Pancreas (tissue), 10 donors: ENCODE results near the gene KIF5C. TPM values are rescaled to one million over a fixed set of nuclear protein-coding genes. Genes with fewer than 3 reads are reported as not detected.

Experiments used
- ATAC-seq, 4 donors: fragments of 200-7000 bp; cut with Tn5 transposase; one replicate each; pipeline versions ENCODE4 v1.8.0 to v1.9.1; 2020; ENCODE audit warnings: mild to moderate bottlenecking in 4 of 4, moderate library complexity in 4 of 4
- DNase-seq, 6 donors: peaks; one replicate each; pipeline ENCODE4 v3.0.0-alpha.2; 2020
- FAIRE-seq: peaks from 2 replicates; lab custom pipeline; 2012; peaks lifted over from hg19 to GRCh38; lab: Jason Lieb, UNC
- H3K27ac ChIP-seq, 4 donors: fragments of 200-600 bp; sonication (generic); 1 replicate in 3 of 4; 2 replicates in 1 of 4; pipeline versions ENCODE4 v1.5.0 to v1.8.0; 2020
- H3K27me3 ChIP-seq, 4 donors: fragments of 200-600 bp; one replicate each; pipeline ENCODE4 v1.8.0; 2021
- H3K36me3 ChIP-seq, 3 donors: fragments of 200-600 bp; sonication (generic) in 1 of 3; one replicate each; pipeline versions ENCODE4 v1.5.0 to v1.8.0; 2020 to 2021
- H3K4me1 ChIP-seq, 3 donors: fragments of 200-600 bp; one replicate each; pipeline ENCODE4 v1.8.0; 2021
- H3K4me3 ChIP-seq, 4 donors: fragments of 200-600 bp; sonication (generic) in 2 of 4; one replicate each; pipeline versions ENCODE4 v1.5.0 to v1.8.0; 2020 to 2021
- H3K9me3 ChIP-seq, 4 donors: fragments of 200-600 bp; one replicate each; pipeline ENCODE4 v1.8.0; 2021
- WGBS, 2 donors: extraction: QIAGEN DNeasy Blood & Tissue Kit; methylation state at CpG; one replicate each; pipeline ENCODE4 v1.1.7; 2013; 5-methylcytosine and 5-hydroxymethylcytosine counted together
- intact Hi-C, 3 donors: fragments of 100-400 bp; cut with DNase I; formaldehyde crosslinking; loops; one replicate each; pipeline versions ENCODE4 v1.11.1 to v1.14.2; 2022
- polyA plus RNA-seq, 2 donors: library from polyadenylated mRNA; stranded (reverse); fragments of 200-250 nt; gene quantifications; one replicate each; pipeline ENCODE4 v1.2.3, GENCODE V29; 2013
- total RNA-seq, 6 donors: library from RNA; stranded (reverse); fragmentation: NEBNext Ultra II Directional in 4 of 6; extraction: Animal tissue kit (Norgen Biotek cat#: 25700) in 4 of 6; gene quantifications; one replicate each; pipeline versions ENCODE4 v1.2.1 to v1.2.4, GENCODE V29; 2021 to 2023
- TF ChIP-seq, protein P1 (sequence below), 4 donors: fragments of 200-600 bp; sonication (generic) in 3 of 4; IDR thresholded peaks; one replicate each; pipeline versions ENCODE4 v1.5.0 to v1.8.0; 2021; ENCODE audit warnings: antibody characterized with exemption in 4 of 4
- donor health status: healthy with polysubstance abuse.
- donor health status: DM: no; HTN: no; CAD: no; lungs with moderate emphysema.
- donor health status: DM: no; HTN: no; CAD: no.
- donor health status: control.
- donor health status: control.
- donor health status: Bipolar disorder and iron deficiency.
- donor health status: DM: yes; HTN: yes; CAD: no.
- donor health status: DM: no; HTN: no; CAD: no.
- donor health status: DM: no; HTN: no; CAD: no.
- donor health status: DM: yes; HTN: yes; CAD: no.

The KIF5C gene
- total and polyA plus RNA-seq, 8 donors, result 0.88 to 10.2 (median 2.8) TPM

DNA sequence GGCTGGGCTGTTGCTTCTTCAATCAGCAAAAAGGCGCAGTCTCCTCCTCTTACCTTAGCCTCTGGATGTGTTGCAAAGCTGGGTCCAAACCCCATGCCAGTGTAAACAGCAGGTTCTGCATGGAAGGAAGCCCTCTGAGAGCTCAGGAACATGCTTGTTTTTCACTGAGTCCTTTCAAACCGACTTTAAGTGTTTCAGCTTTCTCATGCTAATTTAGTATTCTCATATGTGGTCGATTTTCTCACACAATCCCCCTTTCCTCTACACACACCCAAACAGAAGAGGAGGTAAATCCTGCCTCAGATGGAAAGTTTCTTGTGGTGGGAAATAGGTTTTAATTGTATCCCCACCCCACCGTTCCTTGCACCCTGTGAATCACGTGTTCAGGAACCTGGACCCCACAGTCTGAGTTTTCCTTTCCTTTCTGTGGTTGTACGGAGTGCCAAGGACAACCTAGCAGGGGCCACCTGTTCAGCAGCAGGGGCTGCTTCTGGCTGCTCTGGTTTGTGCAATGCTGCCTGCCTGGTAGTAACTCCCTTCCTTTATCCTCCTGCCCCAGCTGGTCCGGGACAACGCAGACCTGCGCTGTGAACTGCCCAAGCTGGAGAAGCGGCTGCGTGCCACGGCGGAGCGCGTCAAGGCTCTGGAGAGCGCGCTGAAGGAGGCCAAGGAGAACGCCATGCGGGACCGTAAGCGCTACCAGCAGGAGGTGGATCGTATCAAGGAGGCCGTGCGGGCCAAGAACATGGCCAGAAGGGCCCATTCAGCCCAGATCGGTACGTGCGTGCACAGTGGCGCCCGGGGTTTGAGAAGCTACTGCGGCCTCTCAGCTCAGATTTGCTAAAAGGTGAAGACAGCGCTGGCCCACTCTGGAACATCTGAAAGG lies 134.8 kb downstream of the KIF5C start:
- FAIRE-seq, result no peak
- DNase-seq, result no peak
- TF ChIP-seq, protein P1, sequence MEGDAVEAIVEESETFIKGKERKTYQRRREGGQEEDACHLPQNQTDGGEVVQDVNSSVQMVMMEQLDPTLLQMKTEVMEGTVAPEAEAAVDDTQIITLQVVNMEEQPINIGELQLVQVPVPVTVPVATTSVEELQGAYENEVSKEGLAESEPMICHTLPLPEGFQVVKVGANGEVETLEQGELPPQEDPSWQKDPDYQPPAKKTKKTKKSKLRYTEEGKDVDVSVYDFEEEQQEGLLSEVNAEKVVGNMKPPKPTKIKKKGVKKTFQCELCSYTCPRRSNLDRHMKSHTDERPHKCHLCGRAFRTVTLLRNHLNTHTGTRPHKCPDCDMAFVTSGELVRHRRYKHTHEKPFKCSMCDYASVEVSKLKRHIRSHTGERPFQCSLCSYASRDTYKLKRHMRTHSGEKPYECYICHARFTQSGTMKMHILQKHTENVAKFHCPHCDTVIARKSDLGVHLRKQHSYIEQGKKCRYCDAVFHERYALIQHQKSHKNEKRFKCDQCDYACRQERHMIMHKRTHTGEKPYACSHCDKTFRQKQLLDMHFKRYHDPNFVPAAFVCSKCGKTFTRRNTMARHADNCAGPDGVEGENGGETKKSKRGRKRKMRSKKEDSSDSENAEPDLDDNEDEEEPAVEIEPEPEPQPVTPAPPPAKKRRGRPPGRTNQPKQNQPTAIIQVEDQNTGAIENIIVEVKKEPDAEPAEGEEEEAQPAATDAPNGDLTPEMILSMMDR (IDR thresholded peaks at IDR 0.05), result no peak
- Histone ChIP-seq H3K27ac (no peak overlapping the region), H3K9me3 (no peaks in the 10 kb centered on the region), H3K4me1 (no peaks in the 10 kb centered on the region), H3K36me3 (no peaks in the 10 kb centered on the region), H3K27me3 (no peaks in the 10 kb centered on the region), H3K4me3 (no peak overlapping the region)
- intact Hi-C loops, result no loop called here
- 92 to 94% methylated on average over 31 of the region's 31 CpGs for WGBS, 2 donors
- no peak for ATAC-seq

DNA sequence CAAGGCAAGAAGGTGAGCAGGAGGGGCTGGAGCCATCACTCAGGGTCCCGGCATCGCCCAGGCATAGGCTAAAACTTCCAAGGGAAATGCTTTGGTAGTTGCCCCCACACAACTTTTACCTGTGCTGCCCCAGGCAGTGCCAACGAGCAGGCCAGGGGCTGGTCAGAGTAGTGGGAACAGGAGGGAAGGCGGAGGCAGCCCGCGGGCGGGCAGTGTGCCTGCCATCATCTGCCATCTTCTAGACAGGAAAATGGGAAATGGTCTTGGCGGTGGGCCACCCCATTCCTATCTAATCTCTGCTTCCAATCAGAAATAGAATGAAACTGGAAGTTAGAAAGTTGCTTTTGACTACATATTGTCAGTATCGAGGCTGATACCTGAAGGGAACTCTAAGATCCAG lies 137.5 kb downstream of the KIF5C start:
- TF ChIP-seq, protein P1 (IDR thresholded peaks at IDR 0.05), result no peak
- no peaks in the 10 kb centered on the region for H3K4me1 ChIP-seq
- FAIRE-seq (no peak), DNase-seq (no peak), ATAC-seq (no peak)
- H3K27ac ChIP-seq, result no peak overlapping the region
- WGBS, 2 donors, result 87 to 88% methylated on average over 9 of the region's 9 CpGs
- intact Hi-C loops, result no loop called here
- no peaks in the 10 kb centered on the region for H3K9me3 ChIP-seq
- H3K36me3 ChIP-seq, result no peaks in the 10 kb centered on the region
- H3K27me3 ChIP-seq, result no peaks in the 10 kb centered on the region
- no peak overlapping the region for H3K4me3 ChIP-seq

DNA sequence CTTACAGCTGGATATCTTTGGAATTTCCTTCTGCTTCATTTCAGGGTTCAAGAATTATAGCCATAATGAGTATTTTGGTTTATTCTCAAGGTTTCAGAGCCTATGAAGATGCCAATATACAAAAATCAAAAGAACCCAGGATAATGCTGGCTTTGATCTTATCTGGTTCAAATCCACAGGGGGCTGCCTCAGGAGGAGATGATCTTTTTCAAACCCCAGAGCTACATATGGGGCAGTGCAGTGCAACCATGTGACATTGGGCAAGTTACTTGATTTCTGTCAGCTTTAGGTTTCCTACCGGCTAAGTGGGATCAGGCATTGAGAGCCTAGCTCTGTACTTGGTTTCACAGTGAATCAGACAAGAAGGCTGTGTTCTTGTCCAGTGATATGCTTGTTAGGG lies 140.5 kb downstream of the KIF5C start:
- FAIRE-seq (no peak), ATAC-seq (no peak), DNase-seq (no peak)
- 85 to 96% methylated on average over 1 of the region's 1 CpG for WGBS, 2 donors
- H3K36me3 ChIP-seq, result no peaks in the 10 kb centered on the region
- no peak overlapping the region for H3K27ac ChIP-seq
- no peaks in the 10 kb centered on the region for H3K9me3 ChIP-seq
- intact Hi-C loops, result loop anchor here in 2 of 3 donors (5.0 kb wide), 3 partner anchors 297 to 547 kb away; no protein-coding TSS in a partner anchor
- no peaks in the 10 kb centered on the region for H3K27me3 ChIP-seq
- no peaks in the 10 kb centered on the region for H3K4me1 ChIP-seq
- TF ChIP-seq, protein P1 (IDR thresholded peaks at IDR 0.05), result no peak
- no peak overlapping the region for H3K4me3 ChIP-seq

- no peaks in the 10 kb centered on the region for H3K27me3 ChIP-seq
- no peaks in the 10 kb centered on the region for H3K36me3 ChIP-seq
- no peak overlapping the region for H3K4me3 ChIP-seq
- DNase-seq, result no peak
- H3K9me3 ChIP-seq, result no peaks in the 10 kb centered on the region
- ATAC-seq, result no peak
- intact Hi-C loops, result loop anchor here in 2 of 3 donors (5.0 kb wide), 3 partner anchors 296 to 546 kb away; no protein-coding TSS in a partner anchor
- FAIRE-seq, result no peak
- no peaks in the 10 kb centered on the region for H3K4me1 ChIP-seq
- TF ChIP-seq, protein P1 (IDR thresholded peaks at IDR 0.05), result no peak
- 75 to 88% methylated on average over 4 of the region's 4 CpGs for WGBS, 2 donors
- H3K27ac ChIP-seq, result no peak overlapping the region
These were observed 141.0 kb downstream of the KIF5C start for GRCh38 chr2:149015926-149016563.
